HepG2 (cell line): ENCODE results near the gene ALS2. TPM values are rescaled to one million over a fixed set of nuclear protein-coding genes. Genes with fewer than 3 reads are reported as not detected.
A peak's percentile ranks its signal among the peaks of the same experiment; 100 is the strongest.

Experiments used
- ARID2 ChIP-seq: sonication (generic); formaldehyde crosslinking; IDR thresholded peaks from 2 replicates; pipeline ENCODE4 v1.8.1; 2022; ENCODE audit warnings: mild to moderate bottlenecking, missing genetic modification reagents, borderline replicate concordance
- CEBPB ChIP-seq: IDR thresholded peaks from 2 replicates; pipeline ENCODE4 v1.6.1; 2011; ENCODE audit warnings: low read depth, low read length, improper control_type of control experiment, borderline replicate concordance
- CEBPZ ChIP-seq: IDR thresholded peaks from 2 replicates; pipeline ENCODE4 v1.6.1; 2012; ENCODE audit warnings: low read length, improper control_type of control experiment
- ETV6 ChIP-seq: sonication (generic); formaldehyde crosslinking; conservative IDR thresholded peaks from 2 replicates; pipeline ENCODE4 v1.4.0; 2020; ENCODE audit warnings: missing genetic modification reagents
- GATA4 ChIP-seq: sonication (generic); IDR thresholded peaks from 2 replicates; pipeline ENCODE4 v1.6.1; 2016; ENCODE audit warnings: antibody characterized with exemption, low read depth, borderline replicate concordance
- GATAD2A ChIP-seq: IDR thresholded peaks from 2 replicates; pipeline ENCODE4 v1.6.1; 2016
- HDAC1 ChIP-seq: sonication (generic); formaldehyde crosslinking; IDR thresholded peaks from 2 replicates; pipeline ENCODE4 v1.5.1; 2020; ENCODE audit warnings: mild to moderate bottlenecking, missing genetic modification reagents
- HOMEZ ChIP-seq: IDR thresholded peaks from 2 replicates; pipeline ENCODE4 v1.6.1; 2016; ENCODE audit warnings: low read depth
- IKZF1 ChIP-seq: fragments of 450-650 bp; IDR thresholded peaks from 2 replicates; pipeline ENCODE4 v1.7.1; 2016
- NCOA2 ChIP-seq: sonication (generic); formaldehyde crosslinking; IDR thresholded peaks from 2 replicates; pipeline ENCODE4 v1.8.0; 2022; ENCODE audit warnings: inconsistent platforms
- PHF21A ChIP-seq: sonication (generic); formaldehyde crosslinking; IDR thresholded peaks from 2 replicates; pipeline ENCODE4 v1.5.0; 2020; ENCODE audit warnings: mild to moderate bottlenecking, missing genetic modification reagents
- SMAD1 ChIP-seq: sonication (generic); formaldehyde crosslinking; IDR thresholded peaks from 2 replicates; pipeline ENCODE4 v1.4.0; 2020; ENCODE audit warnings: missing genetic modification reagents, low read depth, mild to moderate bottlenecking, borderline replicate concordance
- SP5 ChIP-seq: IDR thresholded peaks from 2 replicates; pipeline ENCODE4 v1.6.1; 2016; ENCODE audit warnings: low read depth, borderline replicate concordance
- ZBTB1 ChIP-seq: sonication (generic); formaldehyde crosslinking; IDR thresholded peaks from 2 replicates; pipeline ENCODE4 v1.4.0; 2020; ENCODE audit warnings: missing genetic modification reagents, borderline replicate concordance
- ZBTB8A ChIP-seq: sonication (generic); formaldehyde crosslinking; IDR thresholded peaks from 2 replicates; pipeline ENCODE4 v1.4.0; 2020; ENCODE audit warnings: mild to moderate bottlenecking, low read depth, missing genetic modification reagents, borderline replicate concordance
- ZUFSP ChIP-seq: sonication (generic); formaldehyde crosslinking; IDR thresholded peaks from 2 replicates; pipeline ENCODE4 v1.9.0; 2021; ENCODE audit warnings: missing genetic modification reagents, mild to moderate bottlenecking, borderline replicate concordance
- polyA plus RNA-seq, 8 experiments: library from polyadenylated mRNA; depleted of rRNA in 3 of 8; stranded (reverse) in 7 of 8; unstranded in 1 of 8; fragments of >200 nt; fragmentation: Illumina TruSeq in 4 of 8; extraction: Trizol in 4 of 8; gene quantifications; 2 replicates each; pipeline versions ENCODE4 v1.2.1 to v1.2.3, GENCODE V29; 2011 to 2016; ENCODE audit warnings: low read depth in 4 of 8, missing spikeins in 1 of 8, mixed read lengths in 1 of 8; ENCODE audit not compliant: insufficient read depth in 1 of 8
- total RNA-seq, 5 experiments: library from RNA; depleted of rRNA; stranded (reverse); fragments of >200 nt; fragmentation: Illumina TruSeq; extraction: Trizol; gene quantifications; 2 replicates each; pipeline ENCODE4 v1.2.3, GENCODE V29; 2016; ENCODE audit warnings: low read depth in 1 of 5
- TF ChIP-seq, protein P1 (sequence below): sonication (generic); formaldehyde crosslinking; conservative IDR thresholded peaks from 2 replicates; pipeline ENCODE4 v1.4.0; 2020; ENCODE audit warnings: mild to moderate bottlenecking, missing genetic modification reagents, moderate library complexity

The ALS2 gene
- total and polyA plus RNA-seq, 2 of the 13 experiments (the other 11 are each of a cell fraction or from before 2014, with no cell fraction given): 12.7 to 19.3 TPM

- TF ChIP-seq HOMEZ (CRISPR knock-in tag) (0 out of 2 replicates have a peak, but pooled peaks have one; percentile 40), SP5 (CRISPR knock-in tag) (peak; percentile 58; the same call in 1 of the 2 replicates), NCOA2 (CRISPR knock-in tag) (peak; percentile 47; the same call in 1 of the 2 replicates), IKZF1 (no peak), ARID2 (0 out of 2 replicates have a peak, but pooled peaks have one; percentile 36), CEBPB (no peak), GATA4 (no peak), PHF21A (CRISPR knock-in tag) (no peak), ZBTB1 (no peak), ZBTB8A (CRISPR knock-in tag) (no peak), CEBPZ (no peak), ETV6 (CRISPR knock-in tag) (no peak), ZUFSP (CRISPR knock-in tag) (no peak), SMAD1 (CRISPR knock-in tag) (no peak), GATAD2A (CRISPR knock-in tag) (peak; percentile 43; the same call in 1 of the 2 replicates), HDAC1 (CRISPR knock-in tag) (0 out of 2 replicates have a peak, but pooled peaks have one; percentile 28)
- TF ChIP-seq, protein P1, sequence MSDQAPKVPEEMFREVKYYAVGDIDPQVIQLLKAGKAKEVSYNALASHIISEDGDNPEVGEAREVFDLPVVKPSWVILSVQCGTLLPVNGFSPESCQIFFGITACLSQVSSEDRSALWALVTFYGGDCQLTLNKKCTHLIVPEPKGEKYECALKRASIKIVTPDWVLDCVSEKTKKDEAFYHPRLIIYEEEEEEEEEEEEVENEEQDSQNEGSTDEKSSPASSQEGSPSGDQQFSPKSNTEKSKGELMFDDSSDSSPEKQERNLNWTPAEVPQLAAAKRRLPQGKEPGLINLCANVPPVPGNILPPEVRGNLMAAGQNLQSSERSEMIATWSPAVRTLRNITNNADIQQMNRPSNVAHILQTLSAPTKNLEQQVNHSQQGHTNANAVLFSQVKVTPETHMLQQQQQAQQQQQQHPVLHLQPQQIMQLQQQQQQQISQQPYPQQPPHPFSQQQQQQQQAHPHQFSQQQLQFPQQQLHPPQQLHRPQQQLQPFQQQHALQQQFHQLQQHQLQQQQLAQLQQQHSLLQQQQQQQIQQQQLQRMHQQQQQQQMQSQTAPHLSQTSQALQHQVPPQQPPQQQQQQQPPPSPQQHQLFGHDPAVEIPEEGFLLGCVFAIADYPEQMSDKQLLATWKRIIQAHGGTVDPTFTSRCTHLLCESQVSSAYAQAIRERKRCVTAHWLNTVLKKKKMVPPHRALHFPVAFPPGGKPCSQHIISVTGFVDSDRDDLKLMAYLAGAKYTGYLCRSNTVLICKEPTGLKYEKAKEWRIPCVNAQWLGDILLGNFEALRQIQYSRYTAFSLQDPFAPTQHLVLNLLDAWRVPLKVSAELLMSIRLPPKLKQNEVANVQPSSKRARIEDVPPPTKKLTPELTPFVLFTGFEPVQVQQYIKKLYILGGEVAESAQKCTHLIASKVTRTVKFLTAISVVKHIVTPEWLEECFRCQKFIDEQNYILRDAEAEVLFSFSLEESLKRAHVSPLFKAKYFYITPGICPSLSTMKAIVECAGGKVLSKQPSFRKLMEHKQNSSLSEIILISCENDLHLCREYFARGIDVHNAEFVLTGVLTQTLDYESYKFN: peak; percentile 74
Observed at GRCh38 chr2:201754717-201755415, 25.9 kb downstream of the ALS2 start (continued).
